WTC11 (cell line): ENCODE data around the gene USP28. TPM values are rescaled to one million over a fixed set of nuclear protein-coding genes. Genes with fewer than 3 reads are reported as not detected.

Experiments
- ATAC-seq: fragments of 200-7000 bp; cut with Tn5 transposase; 2 replicates; pipeline ENCODE4 v1.10.0; 2021; ENCODE audit warnings: mild to moderate bottlenecking, moderate library complexity
- CTCF ChIA-PET: fragments of 300-600 bp; sonication (Branson Sonifier 250); formaldehyde crosslinking; loops from one replicate; lab custom pipeline; 2021; ENCODE audit warnings: antibody characterized with exemption; lab: Charles Lee
- POLR2A ChIA-PET: fragments of 350-600 bp; sonication (Branson Sonifier 250); formaldehyde crosslinking; loops from one replicate; lab custom pipeline; 2021; ENCODE audit warnings: antibody characterized with exemption; lab: Charles Lee
- DNase-seq: peaks from one replicate; pipeline ENCODE4 v3.0.0; 2021; ENCODE audit warnings: low spot score
- H3K27ac Mint-ChIP-seq: 2 replicates; pipeline ENCODE4 v1.8.0; 2021; ENCODE audit warnings: mixed read lengths
- H3K27me3 Mint-ChIP-seq: 2 replicates; pipeline ENCODE4 v1.8.0; 2021; ENCODE audit warnings: low read depth, mild to moderate bottlenecking, moderate library complexity, mixed read lengths
- H3K36me3 Mint-ChIP-seq: 2 replicates; pipeline ENCODE4 v1.8.0; 2021; ENCODE audit warnings: mixed read lengths
- H3K4me1 Mint-ChIP-seq: 2 replicates; pipeline ENCODE4 v1.8.0; 2022; ENCODE audit warnings: mixed read lengths
- H3K4me3 Mint-ChIP-seq: 2 replicates; pipeline ENCODE4 v1.8.0; 2021; ENCODE audit warnings: mild to moderate bottlenecking, moderate library complexity, mixed read lengths
- H3K9me3 Mint-ChIP-seq: 2 replicates; pipeline ENCODE4 v1.8.0; 2021; ENCODE audit warnings: mixed read lengths
- ATF1 ChIP-seq: sonication (generic); formaldehyde crosslinking; IDR thresholded peaks from 2 replicates; pipeline ENCODE4 v1.8.1; 2023; ENCODE audit warnings: mild to moderate bottlenecking, moderate library complexity, missing genetic modification reagents
- CBFB ChIP-seq: sonication (generic); formaldehyde crosslinking; IDR thresholded peaks from 2 replicates; pipeline ENCODE4 v1.8.1; 2022; ENCODE audit warnings: mild to moderate bottlenecking, low read depth, missing genetic modification reagents
- CREB1 ChIP-seq: sonication (generic); formaldehyde crosslinking; IDR thresholded peaks from 2 replicates; pipeline ENCODE4 v1.8.0; 2023; ENCODE audit warnings: mild to moderate bottlenecking, missing genetic modification reagents
- ESRRA ChIP-seq: sonication (generic); formaldehyde crosslinking; IDR thresholded peaks from 2 replicates; pipeline ENCODE4 v1.8.1; 2022; ENCODE audit warnings: mild to moderate bottlenecking, missing genetic modification reagents, borderline replicate concordance
- FOXJ3 ChIP-seq: sonication (generic); formaldehyde crosslinking; IDR thresholded peaks from 2 replicates; pipeline ENCODE4 v1.9.0; 2021; ENCODE audit warnings: missing genetic modification reagents, mild to moderate bottlenecking, borderline replicate concordance
- FOXP1 ChIP-seq: sonication (generic); formaldehyde crosslinking; IDR thresholded peaks from 2 replicates; pipeline ENCODE4 v1.8.0; 2022; ENCODE audit warnings: missing genetic modification reagents, mild to moderate bottlenecking, moderate library complexity, borderline replicate concordance
- PRRX2 ChIP-seq: fragments of 250-450 bp; sonication (Bioruptor Pico); IDR thresholded peaks from 2 replicates; pipeline ENCODE4 v1.8.0; 2021; ENCODE audit warnings: mild to moderate bottlenecking
- RORB ChIP-seq: fragments of 250-450 bp; sonication (Bioruptor Pico); IDR thresholded peaks from 2 replicates; pipeline ENCODE4 v1.9.0; 2021; ENCODE audit warnings: mild to moderate bottlenecking
- ZNF121 ChIP-seq: sonication (generic); formaldehyde crosslinking; IDR thresholded peaks from 2 replicates; pipeline ENCODE4 v1.8.0; 2023; ENCODE audit warnings: missing genetic modification reagents
- ZNF219 ChIP-seq: sonication (generic); formaldehyde crosslinking; IDR thresholded peaks from 2 replicates; pipeline ENCODE4 v1.8.0; 2023; ENCODE audit warnings: missing genetic modification reagents, mild to moderate bottlenecking, borderline replicate concordance
- ZNF396 ChIP-seq: fragments of 250-450 bp; sonication (Bioruptor Pico); IDR thresholded peaks from 2 replicates; pipeline ENCODE4 v1.8.0; 2021; ENCODE audit warnings: mild to moderate bottlenecking, moderate library complexity, borderline replicate concordance
- ZNF425 ChIP-seq: fragments of 250-450 bp; sonication (Bioruptor Pico); conservative IDR thresholded peaks from 2 replicates; pipeline ENCODE4 v1.9.0; 2021; ENCODE audit warnings: mild to moderate bottlenecking
- ZNF532 ChIP-seq: fragments of 250-450 bp; sonication (Bioruptor Pico); IDR thresholded peaks from 2 replicates; pipeline ENCODE4 v1.9.0; 2021; ENCODE audit warnings: mild to moderate bottlenecking, borderline replicate concordance
- total RNA-seq: library from RNA; stranded (reverse); gene quantifications from 3 replicates; pipeline ENCODE4 v1.2.3, GENCODE V29; 2021
- TF ChIP-seq, protein P1 (sequence below): sonication (generic); formaldehyde crosslinking; IDR thresholded peaks from 2 replicates; pipeline ENCODE4 v1.8.0; 2022; ENCODE audit warnings: mild to moderate bottlenecking, missing genetic modification reagents
- TF ChIP-seq, protein P2 (sequence below): fragments of 250-450 bp; sonication (Bioruptor Pico); IDR thresholded peaks from 2 replicates; pipeline ENCODE4 v2.1.2; 2022; ENCODE audit warnings: mild to moderate bottlenecking, moderate library complexity
- TF ChIP-seq, protein P3 (sequence below): sonication (generic); formaldehyde crosslinking; IDR thresholded peaks from 2 replicates; pipeline ENCODE4 v1.8.1; 2023; ENCODE audit warnings: mild to moderate bottlenecking, moderate library complexity, missing genetic modification reagents
- TF ChIP-seq, protein P4 (sequence below): sonication (generic); formaldehyde crosslinking; IDR thresholded peaks from 2 replicates; pipeline ENCODE4 v1.8.1; 2022; ENCODE audit warnings: mild to moderate bottlenecking, missing genetic modification reagents, moderate library complexity, borderline replicate concordance

USP28 gene
- total RNA-seq, 1 experiment from 2014 or later = 129 TPM

GRCh38 chr11:113874096-113874495 is 1.3 kb downstream of the USP28 start:
- CTCF ChIA-PET = interaction anchor here (0.6 to 4.7 kb wide), 7 partner anchors 22 to 1834 kb away, joined by 3 to 18 read pairs (median 3); no protein-coding TSS in a partner anchor
- H3K36me3 Mint-ChIP-seq = peaks cover 37% of the 10 kb centered on the region
- no peak for TF ChIP-seq ZNF219 (CRISPR knock-in tag)
- TF ChIP-seq ZNF425 = no peak
- TF ChIP-seq PRRX2 (CRISPR knock-in tag) = no peak
- TF ChIP-seq FOXP1 (CRISPR knock-in tag) = no peak
- TF ChIP-seq ATF1 (CRISPR knock-in tag) = no peak
- TF ChIP-seq, protein P1, sequence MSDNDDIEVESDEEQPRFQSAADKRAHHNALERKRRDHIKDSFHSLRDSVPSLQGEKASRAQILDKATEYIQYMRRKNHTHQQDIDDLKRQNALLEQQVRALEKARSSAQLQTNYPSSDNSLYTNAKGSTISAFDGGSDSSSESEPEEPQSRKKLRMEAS (CRISPR knock-in tag) = no peak
- TF ChIP-seq, protein P2, sequence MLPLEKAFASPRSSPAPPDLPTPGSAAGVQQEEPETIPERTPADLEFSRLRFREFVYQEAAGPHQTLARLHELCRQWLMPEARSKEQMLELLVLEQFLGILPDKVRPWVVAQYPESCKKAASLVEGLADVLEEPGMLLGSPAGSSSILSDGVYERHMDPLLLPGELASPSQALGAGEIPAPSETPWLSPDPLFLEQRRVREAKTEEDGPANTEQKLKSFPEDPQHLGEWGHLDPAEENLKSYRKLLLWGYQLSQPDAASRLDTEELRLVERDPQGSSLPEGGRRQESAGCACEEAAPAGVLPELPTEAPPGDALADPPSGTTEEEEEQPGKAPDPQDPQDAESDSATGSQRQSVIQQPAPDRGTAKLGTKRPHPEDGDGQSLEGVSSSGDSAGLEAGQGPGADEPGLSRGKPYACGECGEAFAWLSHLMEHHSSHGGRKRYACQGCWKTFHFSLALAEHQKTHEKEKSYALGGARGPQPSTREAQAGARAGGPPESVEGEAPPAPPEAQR = no peak
- TF ChIP-seq, protein P3, sequence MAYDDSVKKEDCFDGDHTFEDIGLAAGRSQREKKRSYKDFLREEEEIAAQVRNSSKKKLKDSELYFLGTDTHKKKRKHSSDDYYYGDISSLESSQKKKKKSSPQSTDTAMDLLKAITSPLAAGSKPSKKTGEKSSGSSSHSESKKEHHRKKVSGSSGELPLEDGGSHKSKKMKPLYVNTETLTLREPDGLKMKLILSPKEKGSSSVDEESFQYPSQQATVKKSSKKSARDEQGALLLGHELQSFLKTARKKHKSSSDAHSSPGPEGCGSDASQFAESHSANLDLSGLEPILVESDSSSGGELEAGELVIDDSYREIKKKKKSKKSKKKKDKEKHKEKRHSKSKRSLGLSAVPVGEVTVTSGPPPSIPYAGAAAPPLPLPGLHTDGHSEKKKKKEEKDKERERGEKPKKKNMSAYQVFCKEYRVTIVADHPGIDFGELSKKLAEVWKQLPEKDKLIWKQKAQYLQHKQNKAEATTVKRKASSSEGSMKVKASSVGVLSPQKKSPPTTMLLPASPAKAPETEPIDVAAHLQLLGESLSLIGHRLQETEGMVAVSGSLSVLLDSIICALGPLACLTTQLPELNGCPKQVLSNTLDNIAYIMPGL = no peak
- no peak for TF ChIP-seq ZNF532 (CRISPR knock-in tag)
- TF ChIP-seq RORB (CRISPR knock-in tag) = no peak
- no peak for TF ChIP-seq ZNF396
- TF ChIP-seq CREB1 (CRISPR knock-in tag) = no peak
- TF ChIP-seq, all 79 proteins: peak for 0
- no peak for ATAC-seq
- no peak for DNase-seq
- Mint-ChIP-seq H3K4me1 (peaks cover 60% of the 10 kb centered on the region), H3K9me3 (peaks cover 7% of the 10 kb centered on the region; the same call in 1 of the 2 replicates), H3K4me3 (peak overlapping the region; percentile 89), H3K27ac (peak overlapping the region; percentile 89), H3K27me3 (peaks cover 2% of the 10 kb centered on the region; the same call in 1 of the 2 replicates)
- POLR2A ChIA-PET = interaction anchor here (0.7 to 2.1 kb wide), 8 partner anchors 10 to 208 kb away, joined by 3 to 11 read pairs (median 5); no protein-coding TSS in a partner anchor

GRCh38 chr11:113873236-113873626 is 2.1 kb downstream of the USP28 start:
- H3K9me3 Mint-ChIP-seq = no peaks in the 10 kb centered on the region
- ChIA-PET CTCF (interaction anchor here (1.4 to 4.7 kb wide), 2 partner anchors 23 to 67 kb away, joined by 12 to 14 read pairs; no protein-coding TSS in a partner anchor), POLR2A (interaction anchor here (0.7 to 1.6 kb wide), 4 partner anchors 11 to 73 kb away, joined by 3 to 6 read pairs (median 4); no protein-coding TSS in a partner anchor)
- ATAC-seq (no peak), DNase-seq (no peak)
- peak overlapping the region; percentile 89 for H3K4me3 Mint-ChIP-seq
- peaks cover 64% of the 10 kb centered on the region for H3K4me1 Mint-ChIP-seq
- peak overlapping the region; percentile 91 for H3K27ac Mint-ChIP-seq
- H3K27me3 Mint-ChIP-seq = no peaks in the 10 kb centered on the region
- TF ChIP-seq ZNF121 (CRISPR knock-in tag) (no peak), CBFB (no peak), PRRX2 (CRISPR knock-in tag) (no peak), ZNF396 (no peak), ESRRA (CRISPR knock-in tag) (no peak), FOXJ3 (no peak)
- TF ChIP-seq, protein P4, sequence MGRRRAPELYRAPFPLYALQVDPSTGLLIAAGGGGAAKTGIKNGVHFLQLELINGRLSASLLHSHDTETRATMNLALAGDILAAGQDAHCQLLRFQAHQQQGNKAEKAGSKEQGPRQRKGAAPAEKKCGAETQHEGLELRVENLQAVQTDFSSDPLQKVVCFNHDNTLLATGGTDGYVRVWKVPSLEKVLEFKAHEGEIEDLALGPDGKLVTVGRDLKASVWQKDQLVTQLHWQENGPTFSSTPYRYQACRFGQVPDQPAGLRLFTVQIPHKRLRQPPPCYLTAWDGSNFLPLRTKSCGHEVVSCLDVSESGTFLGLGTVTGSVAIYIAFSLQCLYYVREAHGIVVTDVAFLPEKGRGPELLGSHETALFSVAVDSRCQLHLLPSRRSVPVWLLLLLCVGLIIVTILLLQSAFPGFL (CRISPR knock-in tag) = no peak
- TF ChIP-seq, all 79 proteins: peak for 0
- peaks cover 42% of the 10 kb centered on the region for H3K36me3 Mint-ChIP-seq
